HG02973 (cell line): ENCODE data around the gene TMEM175.

Source experiments
- ATAC-seq: cut with Tn5 transposase; IDR thresholded peaks from one replicate; pipeline ENCODE4 v1.9.1; 2021; ENCODE audit warnings: moderate library complexity; ENCODE audit not compliant: unreplicated experiment

The TMEM175 gene

DNA sequence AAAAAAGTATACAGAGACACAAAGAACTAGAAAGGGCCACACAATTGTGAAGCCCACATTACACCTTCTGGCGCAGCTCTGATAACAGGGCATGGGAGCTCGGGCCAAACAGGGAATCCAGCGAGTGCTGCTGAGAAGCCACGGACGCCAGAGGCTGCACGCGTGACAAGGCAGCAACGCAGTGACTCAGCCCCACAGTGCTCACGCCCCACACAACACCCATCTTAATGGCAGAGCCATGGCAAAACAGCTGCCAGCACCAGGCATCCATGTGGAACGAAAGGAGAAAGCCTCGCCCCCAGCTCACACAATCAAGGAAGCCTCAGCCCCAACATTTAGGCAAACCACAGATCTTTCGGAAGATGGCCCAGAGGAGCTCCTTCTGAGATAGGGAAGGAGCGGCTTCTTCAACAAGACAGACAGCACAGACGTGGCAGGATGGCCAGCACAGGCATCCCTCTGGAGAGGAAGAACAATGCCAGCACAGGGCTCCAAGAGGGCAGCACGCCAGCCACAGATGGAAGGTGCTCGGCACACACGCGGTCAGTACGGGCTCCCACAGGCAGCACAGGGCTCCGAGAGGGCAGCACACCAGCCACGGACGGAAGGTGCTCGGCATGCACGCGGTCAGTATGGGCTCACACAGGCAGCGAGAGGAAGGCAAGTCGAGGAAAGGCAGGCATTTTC lies 33.2 kb upstream of the TMEM175 start:
- ATAC-seq: no peak

DNA sequence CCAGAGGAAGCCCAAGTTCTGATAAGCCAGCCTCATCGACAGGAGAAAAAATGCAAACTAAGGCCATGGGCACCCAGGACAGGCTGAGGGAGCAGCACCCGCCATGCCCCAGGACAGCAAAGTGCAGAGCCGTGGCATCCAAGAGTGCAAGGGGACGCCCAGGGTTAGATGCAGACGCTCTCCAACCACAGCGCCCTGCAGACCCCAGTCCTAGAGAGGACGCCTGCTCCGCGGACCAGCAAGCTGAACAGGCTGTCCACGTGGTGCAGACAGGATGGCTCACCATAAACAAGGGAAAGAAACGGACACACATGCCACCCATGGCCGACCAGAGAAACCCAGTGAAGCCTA lies 32.7 kb upstream of the TMEM175 start:
- no peak for ATAC-seq

DNA sequence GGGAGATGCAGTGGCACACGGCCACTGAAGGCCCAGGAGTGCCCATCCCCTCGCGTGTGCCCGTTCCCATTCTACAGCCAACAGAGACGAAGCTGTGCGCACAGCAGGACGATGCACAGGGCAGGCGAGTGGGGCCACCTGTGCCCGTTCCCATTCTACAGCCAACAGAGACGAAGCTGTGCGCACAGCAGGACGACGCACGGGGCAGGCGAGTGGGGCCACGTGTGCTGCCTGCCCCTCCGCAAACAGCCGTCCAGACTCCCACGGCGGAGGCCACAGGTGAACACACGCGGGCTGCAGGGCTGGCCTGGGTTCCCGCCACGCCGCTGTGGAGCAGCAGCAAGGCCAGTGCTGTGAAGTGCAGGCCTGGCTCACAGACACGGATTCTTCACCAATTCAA lies 32.2 kb upstream of the TMEM175 start:
- no peak for ATAC-seq

GRCh38 chr4:900721-901120 lies 31.5 kb upstream of the TMEM175 start:
- no peak for ATAC-seq

GRCh38 chr4:901192-901910 lies 30.9 kb upstream of the TMEM175 start:
- no peak for ATAC-seq

GRCh38 chr4:903066-904046 lies 28.9 kb upstream of the TMEM175 start:
- no peak for ATAC-seq

DNA sequence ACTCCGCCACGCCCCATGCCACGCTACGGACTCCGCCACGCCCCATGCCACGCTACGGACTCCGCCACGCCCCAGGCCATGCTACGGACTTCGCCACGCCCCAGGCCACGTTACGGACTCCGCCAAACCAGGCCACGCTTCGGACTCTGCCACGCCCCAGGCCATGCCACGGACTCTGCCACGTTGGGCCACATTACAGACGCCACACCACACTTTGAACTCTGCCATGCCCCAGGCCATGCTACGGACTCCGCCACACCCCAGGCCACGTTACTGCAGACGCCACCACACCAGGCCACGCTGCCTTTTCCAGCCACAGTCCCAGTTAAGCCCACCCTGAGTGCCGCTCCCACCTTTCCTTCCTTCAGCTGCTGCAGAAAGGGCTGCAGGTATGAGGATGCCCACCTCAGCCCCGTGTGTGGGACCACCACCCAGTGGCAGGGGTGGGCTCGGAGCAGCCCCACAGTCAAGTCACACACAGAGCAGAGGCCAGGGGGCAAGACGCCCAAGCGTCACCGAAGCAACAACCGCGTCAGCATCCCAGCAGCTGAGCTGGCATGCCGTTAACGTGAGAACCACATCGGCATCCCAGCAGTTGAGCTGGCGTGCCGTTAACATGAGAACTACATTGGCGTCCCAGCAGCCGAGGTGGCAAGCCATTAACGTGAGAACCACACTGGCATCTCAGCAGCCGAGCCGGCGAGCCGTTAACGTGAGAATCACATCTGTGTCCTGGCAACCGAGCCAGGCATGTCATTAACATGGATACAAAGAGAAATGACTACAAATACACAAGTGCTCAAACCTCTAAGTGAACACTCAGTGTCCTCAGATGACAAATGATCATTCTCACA lies 26.5 kb upstream of the TMEM175 start:
- no peak for ATAC-seq

GRCh38 chr4:906339-907102 lies 25.7 kb upstream of the TMEM175 start:
- ATAC-seq: no peak

DNA sequence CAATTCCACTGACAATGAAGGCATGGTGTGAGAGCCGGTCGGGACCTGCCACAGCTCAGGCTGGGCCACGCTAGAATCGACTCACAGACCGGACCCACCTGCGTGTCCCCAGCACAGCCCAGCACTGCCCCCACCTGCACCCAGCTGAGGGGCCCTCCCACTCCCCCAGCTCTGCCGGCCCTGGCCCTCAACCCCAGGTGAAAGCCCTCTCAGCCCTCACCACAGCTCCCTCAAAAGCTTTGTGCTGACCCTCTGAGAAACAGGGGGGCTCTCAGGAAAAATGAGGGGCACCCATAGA lies 25.2 kb upstream of the TMEM175 start:
- ATAC-seq: no peak

GRCh38 chr4:907691-908425 lies 24.4 kb upstream of the TMEM175 start:
- ATAC-seq: no peak

DNA sequence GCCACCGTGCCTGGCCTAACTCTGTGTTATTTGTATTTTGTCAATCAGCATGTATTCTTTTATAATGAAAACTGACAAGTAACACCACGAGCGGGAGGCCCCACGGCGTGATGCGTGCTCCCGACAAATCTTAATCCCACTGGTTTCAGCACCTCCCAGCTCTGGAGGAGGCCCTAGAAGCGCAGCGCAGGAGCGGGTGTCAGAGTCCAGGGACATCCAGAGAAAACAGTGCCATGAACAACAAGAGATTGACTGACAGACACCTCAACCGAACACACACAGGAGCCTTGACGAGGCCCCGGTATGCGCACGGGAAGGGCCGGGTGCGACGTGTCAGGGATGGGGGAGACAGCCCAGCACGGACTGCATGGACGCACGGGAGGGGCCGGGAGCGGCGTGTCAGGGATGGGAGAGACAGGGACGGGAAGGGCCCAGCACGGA lies 23.1 kb upstream of the TMEM175 start:
- ATAC-seq: no peak

DNA sequence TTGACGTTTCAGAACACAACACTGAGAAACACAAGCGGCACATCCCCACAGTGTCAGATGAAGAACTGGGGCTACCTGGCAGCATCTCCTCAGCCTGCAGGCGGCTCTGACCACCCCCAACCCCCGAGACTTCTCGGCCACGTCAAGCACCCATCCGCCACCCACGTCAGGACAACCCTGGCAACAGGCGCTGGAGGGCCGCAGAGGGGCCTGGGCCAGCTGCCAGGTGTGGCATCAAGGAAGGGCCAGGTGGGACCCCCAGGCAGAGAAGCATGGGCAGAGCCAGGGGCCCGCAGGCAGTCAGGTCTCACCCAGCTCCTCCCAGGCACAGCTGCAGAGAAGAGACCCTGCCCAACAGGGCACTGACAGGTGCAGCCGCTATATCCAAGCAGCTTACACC lies 22.4 kb upstream of the TMEM175 start:
- no peak for ATAC-seq

GRCh38 chr4:910366-911091 lies 21.7 kb upstream of the TMEM175 start:
- no peak for ATAC-seq

DNA sequence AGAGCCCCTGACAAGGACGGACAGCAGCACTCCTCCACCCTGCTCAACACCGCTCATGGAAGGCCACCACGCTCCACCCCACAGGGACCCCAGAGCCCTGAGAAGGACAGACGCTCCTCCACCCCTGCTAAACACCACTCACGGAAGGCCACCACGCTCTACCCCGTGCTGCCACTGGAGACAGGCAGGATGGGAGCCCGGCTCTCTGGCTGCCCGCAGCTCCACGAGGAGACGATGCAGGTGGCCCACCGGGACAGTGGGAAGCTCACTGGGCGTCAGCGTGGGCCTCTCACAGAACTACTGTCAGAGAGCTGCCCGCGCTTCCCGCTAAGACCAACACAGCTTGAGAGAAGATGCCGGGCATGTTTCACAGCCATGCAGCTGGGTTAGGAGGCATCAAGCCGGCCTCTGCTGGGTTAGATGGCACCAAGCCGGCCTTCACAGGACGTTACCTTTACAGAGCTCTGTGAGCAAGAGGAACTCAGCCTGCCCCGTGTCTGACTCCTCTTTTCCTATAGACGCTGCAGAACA lies 21.0 kb upstream of the TMEM175 start:
- no peak for ATAC-seq

- ATAC-seq: no peak
Measured at GRCh38 chr4:911871-912490, 20.3 kb upstream of the TMEM175 start.

- ATAC-seq: no peak
Measured at GRCh38 chr4:912548-913279, 19.5 kb upstream of the TMEM175 start.

GRCh38 chr4:913280-913618 lies 19.0 kb upstream of the TMEM175 start:
- ATAC-seq: no peak

DNA sequence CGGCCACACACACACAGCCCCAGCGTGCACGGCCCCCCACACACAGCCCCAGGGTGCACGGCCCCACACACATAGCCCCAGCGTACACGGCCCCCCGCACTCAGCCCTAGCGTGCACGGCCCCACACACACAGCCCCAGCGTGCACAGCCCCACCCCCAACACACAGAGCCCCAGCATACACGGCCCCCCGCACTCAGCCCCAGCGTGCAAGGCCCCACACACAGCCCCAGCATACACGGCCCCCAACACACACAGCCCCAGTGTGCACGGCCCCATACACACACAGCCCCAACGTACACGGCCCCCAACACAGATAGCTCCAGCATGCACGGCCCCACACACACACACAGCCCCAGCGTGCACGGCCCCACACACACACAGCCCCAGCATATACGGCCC lies 17.7 kb upstream of the TMEM175 start:
- ATAC-seq: no peak
